NK-92 (cell line): Measurements from ENCODE around the gene RPRM.
"Not testable (repeated sequence)": the region's sequence is repeated elsewhere in the genome, so short reads cannot be mapped to it uniquely, and the experiment has no call there.

Experiments used
- DNase-seq: peaks from one replicate; lab custom pipeline; 2025; ENCODE audit not compliant: unreplicated experiment; lab: John Stamatoyannopoulos, UW

RPRM gene

DNA sequence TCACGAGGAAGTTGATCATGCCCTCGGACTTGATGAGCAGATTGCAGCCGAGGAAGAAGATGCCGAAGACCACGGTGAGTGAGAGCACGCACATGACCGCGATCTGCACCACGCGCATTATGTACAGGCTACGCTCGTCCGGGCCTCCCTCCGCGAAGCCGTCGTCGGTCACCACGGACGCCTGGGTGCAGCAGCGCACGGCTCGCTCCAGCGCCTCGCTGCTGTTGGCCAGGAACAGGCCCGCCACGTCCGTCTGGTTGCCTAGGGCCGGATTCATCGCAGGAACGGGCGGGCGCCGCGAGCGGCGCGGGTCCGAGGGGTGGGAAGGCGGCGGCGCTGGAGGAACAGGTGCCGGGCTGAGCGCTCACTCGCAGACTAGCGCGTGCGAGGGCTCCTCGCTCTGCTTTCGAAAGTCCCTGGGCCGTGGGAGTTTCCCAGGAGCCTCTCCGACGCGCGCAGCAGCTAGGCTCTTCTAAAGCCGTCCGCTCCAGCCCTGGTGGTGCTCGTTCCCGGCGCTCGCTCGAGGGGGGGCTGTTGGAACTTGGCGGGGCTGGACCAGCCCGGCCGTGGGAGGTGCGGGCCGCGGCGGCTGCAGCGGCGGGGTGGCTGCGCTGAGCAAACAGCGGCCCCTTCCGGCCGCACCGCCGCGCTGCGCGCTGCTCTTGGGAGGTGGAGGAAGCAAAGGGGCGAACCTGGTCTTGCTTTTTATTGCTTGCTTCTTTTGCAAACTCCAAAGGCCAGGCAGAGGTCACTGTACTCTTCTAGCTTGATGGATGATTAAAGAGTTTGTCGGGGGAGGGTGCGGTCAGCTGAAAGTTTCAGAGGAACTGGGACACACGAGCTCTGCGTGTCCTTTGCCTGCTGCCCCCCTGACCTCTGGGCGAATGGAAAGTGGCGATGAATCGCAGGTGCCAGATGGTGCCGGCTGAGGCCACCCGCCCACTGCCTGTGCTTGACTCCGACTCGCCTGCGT is at the start of gene RPRM:
Gene RPRM (minus strand): TSS at position 474 of the 973 bp plus-strand sequence. CDS start 197 bp downstream, at position 277.
- DNase-seq: no peak

DNA sequence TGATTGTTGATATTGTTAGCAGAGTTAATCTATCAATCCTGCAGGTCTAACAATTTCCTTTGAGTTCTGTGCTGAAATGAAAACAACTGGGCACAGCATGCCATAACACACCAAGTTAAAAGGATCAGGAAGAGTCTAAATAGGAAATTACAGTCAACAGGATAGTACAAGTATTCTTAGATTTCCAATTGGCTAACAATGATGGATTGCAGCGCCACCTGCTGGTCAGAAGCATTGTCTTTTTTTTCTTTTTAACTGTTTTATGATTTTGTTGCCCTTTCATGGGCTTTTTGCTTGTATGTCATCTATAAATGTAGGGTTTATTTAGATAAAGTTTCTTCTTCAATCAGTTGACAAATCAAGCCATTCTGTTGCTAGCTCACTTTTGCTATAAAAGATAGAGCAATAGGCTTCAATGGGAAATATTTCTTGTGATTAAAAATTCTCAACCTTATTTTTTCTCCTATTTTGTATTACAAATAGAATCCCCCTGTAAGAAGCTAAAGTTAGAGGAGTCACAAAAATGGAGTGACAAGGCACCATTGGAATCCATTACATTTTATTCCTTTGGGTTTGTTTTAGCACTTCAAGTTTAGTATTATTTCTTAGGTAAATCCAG is 40.8 kb upstream of the RPRM start:
- DNase-seq: no peak

DNA sequence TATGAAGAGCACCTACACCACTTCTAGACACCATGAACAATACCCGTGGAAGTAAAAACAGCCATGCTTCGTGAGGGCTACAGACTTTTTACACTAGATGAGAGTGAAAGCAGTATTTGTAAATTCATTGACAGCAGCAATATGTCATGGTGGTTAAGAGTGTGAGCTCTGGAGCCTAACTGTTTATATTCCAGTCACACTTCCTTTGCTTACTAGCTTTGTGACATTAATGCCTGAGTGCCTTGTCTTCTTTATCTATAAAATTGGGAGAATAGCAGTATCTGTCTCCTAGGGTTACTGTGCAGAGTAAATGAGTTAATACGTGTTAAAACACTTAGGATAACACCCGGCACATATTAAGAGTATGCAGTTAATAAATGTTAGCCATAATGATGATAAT is 33.8 kb upstream of the RPRM start:
- no peak for DNase-seq

DNA sequence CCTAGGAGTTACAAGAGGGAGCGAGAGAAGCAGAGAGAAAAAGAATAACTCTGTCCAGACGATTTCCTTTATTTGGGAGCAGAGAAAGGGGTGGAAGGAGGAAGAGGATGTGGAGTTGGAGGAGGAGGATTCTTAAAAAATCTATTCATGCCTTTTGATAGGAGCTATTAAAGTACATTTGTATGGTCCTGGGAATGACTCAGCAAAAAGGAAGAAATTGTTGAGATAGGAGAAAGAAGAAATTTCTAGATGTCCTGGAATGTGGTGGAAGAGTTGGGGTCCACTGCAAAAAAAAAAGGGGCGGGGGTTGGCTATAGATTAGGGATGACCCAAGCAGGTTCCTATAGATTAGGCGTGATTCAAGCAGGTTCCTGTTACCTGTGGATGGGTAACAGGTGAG is 32.4 kb upstream of the RPRM start:
- DNase-seq: no peak

DNA sequence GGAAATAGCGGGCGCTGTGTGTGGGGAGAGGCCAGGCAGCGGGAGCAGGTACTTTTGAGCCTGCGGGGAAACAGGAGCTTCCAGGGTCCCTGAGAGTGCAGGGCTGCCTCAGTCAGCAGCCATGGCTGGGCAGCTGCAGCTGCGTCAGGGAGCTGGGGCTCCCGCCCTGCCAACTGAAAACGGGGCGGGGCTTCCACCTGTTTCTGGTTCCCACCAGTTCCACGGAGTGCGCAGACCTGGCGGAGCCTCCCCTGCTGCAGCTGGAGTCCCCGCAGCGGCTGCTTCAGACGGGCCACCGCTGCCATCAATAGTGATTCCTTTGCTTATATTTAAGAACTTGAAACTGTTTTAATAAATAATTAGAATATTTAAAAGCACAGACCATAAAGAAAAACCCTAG is 30.6 kb upstream of the RPRM start:
- no peak for DNase-seq

DNA sequence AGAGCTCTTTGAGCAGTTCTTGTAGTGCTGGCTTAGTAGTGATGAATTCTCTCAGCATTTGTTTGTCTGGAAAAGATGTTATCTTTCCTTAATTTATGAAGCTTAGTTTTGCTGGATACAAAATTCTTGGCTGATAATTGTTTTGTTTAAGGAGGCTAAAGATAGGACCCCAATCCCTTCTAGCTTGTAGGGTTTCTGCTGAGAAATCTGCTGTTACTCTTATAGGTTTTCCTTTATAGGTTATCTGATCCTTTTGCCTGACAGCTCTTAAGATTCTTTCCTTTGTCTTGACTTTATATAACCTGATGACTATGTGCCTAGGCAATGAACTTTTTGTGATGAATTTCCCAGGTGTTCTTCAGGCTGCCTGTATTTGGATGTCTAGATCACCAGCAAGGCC is 27.9 kb upstream of the RPRM start:
- not testable (repeated sequence) for DNase-seq

DNA sequence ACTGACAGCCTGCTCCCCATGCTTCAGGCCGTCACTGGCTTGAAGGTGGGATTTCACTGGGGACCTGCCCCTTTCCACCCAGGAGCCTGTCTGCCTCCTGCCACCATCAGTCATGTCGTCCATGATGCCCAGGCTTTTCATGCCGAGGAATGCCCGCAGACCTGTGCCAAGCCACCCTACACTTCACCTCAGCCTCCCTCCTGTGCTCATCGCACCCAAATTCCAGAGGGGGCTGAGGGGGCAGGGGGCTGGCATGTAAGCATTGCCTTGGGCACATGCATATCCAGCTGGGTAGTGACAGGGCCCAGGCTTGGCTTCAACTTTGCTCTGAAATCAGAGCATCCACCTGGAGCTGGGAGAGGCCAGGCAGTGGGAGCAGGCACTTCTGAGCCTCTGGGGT is 20.9 kb upstream of the RPRM start:
- no peak for DNase-seq

DNA sequence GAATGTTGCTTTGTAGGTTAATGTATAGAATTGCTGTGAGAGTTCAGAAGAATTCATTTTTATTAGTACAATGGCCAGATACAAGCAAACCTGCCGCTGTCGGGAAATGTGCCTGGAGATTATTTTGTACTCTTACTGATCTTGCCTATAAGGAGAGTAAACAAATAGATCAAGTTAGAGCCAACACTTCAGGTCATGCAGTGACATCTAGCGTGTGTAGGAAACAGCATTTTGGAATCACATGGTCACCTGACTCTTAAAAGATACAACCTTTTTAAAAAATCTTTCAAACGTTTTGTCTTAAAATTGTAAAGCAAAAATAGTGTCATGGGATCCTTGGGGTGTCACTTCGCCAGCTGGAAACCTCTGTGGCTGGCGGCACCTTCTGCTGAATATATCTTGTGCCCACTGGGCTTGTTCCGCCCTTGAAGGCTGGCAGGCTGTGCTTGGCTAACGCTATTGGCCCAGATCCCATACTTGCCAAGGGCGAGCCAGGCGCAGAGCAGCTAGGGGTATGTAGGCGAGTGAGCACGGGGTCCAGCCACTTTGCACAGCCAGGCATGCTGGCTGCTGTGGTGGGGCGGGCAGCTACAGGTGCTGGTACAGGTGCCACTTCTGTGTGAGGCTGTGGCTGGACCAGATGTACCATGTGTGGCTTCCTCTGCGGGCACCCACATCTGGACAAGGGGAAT is 19.5 kb upstream of the RPRM start:
- DNase-seq: no peak

DNA sequence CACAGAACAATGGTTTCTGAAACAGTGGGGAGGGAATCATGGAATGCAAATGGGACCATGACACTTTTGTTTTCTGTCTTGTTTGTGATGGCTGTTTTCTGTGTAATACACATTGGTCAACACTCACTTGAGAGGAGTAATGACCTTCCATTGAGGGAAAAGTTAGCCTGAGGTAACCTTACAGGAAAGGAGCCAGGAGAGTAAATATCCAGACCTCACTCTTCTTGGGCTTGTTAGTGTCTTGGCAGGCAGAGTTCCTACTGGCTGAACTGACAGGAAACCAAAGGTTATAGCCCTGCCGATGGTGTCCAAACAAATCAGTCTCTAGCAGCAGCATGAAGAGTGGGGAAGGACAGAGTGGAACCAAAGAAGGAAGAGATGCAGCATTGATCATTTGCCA is 17.2 kb upstream of the RPRM start:
- DNase-seq: no peak

DNA sequence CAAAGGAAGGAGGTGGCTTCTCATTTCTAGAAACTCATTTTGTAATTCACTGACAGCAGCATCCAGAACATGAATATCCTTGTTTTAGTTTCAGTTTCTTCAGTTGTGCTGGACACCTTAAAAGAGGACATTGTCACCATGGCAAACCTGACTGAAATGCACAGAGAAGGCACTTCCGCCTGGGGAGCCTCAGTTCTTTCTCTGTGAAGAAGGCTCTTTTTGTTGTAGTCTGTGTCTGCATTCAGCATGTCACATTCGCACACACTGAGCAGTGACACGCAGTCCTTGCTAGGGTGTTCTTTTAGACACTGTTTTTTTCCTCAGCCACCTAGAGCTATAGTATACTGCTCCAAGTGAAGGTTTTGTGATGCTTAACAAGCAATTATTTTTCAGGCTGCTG is 9.5 kb upstream of the RPRM start:
- DNase-seq: no peak

DNA sequence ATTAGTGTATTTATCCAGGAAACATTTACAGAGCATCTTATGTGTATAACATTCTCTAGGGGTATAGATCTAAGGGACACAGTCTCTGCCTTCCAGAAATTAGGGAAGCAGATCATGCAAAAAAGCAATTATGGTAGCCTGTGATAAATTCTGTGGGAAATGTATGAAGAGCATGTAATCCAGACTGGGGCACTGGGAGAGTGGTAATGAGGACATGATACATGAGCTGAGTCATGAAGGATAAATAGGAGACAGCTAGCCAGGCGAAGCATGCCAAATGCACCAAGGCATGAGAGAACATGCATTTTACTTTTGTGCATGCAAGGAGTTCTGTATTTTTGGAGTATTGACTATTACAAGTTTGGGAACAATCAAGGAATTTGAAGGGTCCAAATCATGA is 8.9 kb upstream of the RPRM start:
- DNase-seq: no peak

DNA sequence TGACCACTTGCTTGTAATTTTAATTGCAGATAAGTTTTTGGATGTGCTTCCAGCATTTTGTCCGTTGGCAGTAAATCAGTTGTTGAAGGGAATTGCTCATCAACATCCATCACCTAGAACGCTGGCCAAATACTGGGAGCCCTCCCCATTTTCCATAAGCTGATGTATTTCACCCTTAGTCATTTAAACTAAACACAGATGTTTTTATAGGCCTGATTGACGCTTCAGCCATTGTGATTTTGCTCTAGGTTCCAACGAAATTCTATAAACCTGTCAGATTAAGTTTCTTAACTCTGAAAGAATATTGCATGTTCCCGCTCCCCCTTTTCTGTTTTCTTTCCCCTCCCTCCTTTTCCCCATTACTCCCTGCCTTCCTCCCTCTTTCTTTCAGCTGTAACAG is 1.0 kb upstream of the RPRM start:
- no peak for DNase-seq

DNA sequence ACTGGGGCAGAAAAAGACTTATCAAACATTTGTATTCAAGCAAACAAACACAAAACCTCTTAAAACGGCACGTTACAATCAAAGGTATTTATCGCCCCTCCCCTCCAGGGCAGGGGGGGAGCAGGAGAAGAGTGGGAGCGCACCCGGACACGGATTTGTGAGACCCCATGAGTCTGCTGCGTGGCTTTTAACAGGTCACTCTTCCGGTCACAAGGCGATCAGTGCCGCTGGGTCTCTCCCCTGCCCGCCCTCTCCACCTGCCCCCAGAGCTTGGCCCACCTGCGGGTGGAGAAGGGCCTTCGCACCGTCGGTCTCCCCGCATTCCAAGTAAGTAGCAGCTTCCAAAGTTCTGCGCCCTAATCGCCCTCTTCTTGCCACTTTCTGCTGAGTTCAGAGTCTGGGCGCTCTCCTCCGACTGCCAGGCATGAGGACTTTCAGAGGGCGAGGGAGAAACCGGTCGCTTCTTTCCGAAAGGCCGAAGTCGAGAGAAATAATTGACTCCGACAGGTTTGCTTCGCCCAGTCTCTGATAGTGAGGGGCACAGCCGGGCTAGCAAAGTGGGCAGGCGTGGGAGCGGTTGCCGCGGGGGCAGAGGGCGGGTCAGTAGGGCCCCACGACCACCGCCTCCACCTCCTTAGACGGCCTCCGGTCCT is 800 bp downstream of the RPRM start:
- DNase-seq: no peak

DNA sequence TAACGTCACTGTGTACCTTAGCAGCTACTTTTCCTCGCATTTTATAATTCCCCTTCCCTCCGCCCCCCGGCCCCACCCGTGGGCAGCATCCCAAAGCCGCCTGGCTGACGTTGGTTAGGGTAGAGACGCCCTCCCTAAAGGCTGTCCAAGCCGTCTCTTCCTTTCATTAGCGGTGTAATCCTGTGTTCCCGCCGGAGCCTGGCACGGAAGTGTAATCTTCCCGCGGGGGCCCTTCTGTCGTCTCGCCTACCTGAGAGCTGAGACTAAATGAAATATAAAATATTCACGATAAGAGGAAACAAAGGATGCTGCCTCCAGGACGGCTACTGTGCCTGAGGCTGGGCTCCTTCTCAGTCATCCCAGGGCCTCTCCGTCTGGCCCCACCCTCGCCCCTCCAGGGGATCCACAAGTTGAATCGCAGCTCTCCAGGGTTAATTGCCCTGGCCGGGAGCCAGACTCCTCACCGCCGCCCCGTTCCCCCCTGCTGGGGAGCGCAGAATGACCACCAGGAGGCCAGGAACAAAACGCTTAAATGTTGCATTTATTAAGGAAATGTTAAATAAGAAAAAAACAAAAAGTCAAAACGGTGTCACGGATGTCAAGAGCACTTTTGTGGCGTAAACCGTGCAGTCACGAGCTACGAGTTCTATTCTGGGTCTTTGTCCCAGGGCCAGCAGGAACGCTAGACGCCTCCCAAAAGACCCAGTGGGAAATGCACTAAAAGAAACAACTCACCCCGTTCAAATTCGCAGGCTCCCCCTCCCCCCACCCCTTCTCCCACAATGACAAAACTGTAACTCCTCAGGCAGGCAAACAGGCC is 1.5 kb downstream of the RPRM start:
- DNase-seq: no peak

DNA sequence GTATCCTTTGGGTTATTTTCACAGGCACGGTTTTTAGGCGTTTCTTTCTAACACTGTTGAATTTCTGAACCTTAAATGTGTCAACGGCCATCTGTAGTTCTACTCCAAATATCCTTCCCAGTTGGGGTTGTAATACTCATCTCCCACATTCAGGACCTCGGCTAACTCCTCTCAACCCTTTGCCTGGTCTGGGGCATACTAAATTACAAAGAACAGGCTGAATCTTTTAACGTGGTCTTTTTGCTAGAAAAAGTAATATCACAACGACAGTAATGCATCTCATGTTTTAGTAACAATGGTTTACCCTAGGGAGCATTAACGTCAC is 2.1 kb downstream of the RPRM start:
- no peak for DNase-seq

DNA sequence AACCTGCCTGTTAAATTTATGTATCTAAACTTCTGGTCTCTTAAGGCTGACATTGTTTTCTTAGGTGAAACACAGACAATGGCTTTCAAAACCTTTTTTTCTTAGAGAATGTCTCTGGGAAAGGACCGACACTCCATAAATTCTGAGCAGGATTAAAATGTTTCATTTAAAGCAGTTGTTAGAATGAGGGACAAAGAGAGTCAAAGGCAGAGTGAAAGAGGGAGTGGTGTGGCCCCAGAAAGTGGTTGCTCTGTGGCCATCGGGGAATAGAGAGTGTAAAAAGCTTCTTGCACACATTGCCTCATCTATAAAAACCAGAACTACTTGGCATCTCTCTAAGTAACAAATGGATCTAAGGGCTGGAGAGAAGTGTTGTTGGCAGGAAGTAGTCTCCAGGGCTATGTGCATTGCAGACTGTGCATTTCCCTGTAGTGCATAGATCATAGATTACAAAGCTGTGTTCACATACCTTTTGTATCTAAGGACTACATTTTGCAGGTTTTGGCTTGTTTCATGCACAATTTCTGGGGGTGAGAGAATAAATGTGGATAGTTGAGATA is 3.6 kb downstream of the RPRM start:
- DNase-seq: no peak

DNA sequence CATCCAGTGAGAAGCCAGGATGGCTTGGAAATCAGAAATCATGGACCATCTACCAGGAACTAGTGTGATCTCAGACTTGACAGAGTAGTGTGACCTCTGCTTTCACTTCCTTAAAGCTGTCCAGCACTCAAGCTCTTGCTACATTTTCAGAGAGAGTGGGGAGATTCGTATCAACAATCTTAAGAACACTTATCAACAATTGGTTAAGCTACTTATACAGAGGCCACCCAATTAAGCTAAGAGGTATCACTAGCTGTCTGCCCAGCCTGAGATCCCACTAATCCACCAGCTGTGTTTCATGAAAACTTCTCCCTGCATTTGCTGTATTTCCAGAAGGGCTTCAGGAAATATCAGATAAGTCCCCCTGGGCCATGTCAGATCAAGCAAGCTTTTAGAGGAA is 4.2 kb downstream of the RPRM start:
- DNase-seq: no peak

DNA sequence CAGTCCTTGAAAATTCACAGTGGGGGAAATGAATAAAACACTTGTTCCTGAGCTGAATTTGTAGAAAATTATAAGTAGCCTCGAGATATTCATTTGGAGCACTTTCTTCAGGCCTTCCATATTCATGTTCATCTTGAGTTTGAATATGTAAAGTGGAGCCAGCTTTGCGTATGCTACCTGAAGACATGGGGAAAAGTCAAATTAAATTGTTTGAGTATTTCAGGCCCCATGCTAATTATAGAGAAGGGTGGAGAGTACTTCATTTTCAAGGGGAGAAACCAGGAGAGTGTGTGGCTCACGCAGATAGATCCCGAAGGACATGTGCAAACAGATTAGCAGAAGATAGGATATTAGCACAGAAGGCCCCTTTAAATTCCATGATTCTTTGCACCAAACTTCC is 7.7 kb downstream of the RPRM start:
- DNase-seq: no peak

DNA sequence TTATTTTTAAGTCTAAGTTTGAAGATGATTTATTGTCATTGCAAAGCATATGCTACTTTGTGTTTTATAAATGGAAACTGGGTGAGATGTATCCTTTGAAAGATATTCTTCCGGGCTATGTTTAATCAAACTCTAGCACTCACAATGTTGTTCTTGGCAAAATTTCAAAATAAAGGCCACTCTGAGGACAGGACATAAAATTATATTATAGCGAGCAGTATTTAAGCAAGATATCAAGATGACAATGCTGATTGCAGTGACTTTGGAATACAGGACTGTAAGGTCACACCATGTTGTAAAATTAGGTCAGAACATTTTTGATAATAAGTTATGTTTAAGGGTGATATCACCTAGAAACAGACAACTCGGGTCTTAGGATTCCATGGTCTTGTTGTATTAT is 14.2 kb downstream of the RPRM start:
- DNase-seq: no peak

DNA sequence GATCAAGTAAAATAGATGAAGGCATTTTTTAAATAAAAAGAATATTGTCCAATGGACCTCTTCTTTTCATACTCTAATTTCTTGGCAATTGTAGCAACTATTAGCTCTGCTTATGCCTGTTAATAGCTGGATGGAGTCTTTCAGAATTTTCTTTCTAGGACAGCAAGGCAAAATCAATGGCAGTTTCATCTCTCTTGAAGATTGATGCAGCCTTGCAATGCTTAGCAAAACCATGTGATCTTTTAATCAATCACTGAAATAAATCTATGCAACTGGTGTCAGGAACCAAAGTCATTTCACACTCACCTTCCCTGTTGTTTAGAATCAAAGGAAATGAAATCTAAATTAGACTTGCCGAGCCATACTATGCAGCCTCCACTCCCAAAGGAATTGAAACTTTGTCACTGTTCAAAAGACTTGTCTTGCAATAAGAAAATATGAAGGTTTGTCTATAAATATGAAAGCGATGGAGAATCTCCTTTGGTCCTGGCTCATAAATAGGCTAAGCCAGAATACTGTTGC is 16.2 kb downstream of the RPRM start:
- no peak for DNase-seq
